Measurements from ENCODE around the gene C1orf21. TPM values are rescaled to one million over a fixed set of nuclear protein-coding genes. Genes with fewer than 3 reads are reported as not detected.

C1orf21 gene
- total and polyA plus RNA-seq, 2 donors (not counting 3 experiments of a cell fraction or from before 2014, with no cell fraction given) = 0.79 to 8.5 TPM

DNA sequence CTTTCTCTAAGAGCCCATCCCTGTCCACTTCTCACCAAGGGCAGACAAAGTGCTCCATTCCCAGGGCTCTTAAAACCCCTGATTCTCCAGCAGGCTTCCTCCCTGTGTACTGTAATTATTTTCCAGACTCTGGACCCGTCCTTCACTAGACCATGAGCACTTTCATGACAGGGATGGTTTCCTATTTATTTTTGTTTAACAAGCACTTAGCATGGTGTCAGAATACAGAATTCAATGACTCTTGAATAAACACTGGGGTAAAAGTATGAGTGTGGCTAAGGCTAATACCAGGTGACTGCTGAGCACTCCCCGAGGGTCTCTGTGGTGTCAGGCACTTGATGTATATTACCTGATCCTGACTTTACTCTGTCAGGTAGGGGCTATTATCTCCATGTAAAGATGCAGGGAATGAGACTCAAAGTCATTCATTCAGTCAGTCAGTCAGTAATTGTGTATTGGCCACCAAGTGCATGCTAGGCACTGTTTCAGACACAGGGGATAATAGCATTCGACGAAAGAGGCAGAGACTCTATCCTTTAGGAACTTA lies 47.2 kb downstream of the C1orf21 start:
- Histone ChIP-seq H3K36me3 (ENCODE audit: control insufficient read depth in 2 of 2, extremely low read depth in 1 of 2, insufficient read depth in 2 of 2, low read length in 2 of 2) (no peaks in the 10 kb centered on the region), H3K79me2 (ENCODE audit: control insufficient read depth, insufficient read depth, low read length) (no peaks in the 10 kb centered on the region), H3K4me1 (ENCODE audit: control insufficient read depth, extremely low read depth, insufficient read depth, low read length) (no peaks in the 10 kb centered on the region), H3K27ac (ENCODE audit: insufficient read depth, low read depth, low read length) (no peak overlapping the region), H3K9ac (replicated peaks; ENCODE audit: extremely low read depth, insufficient read depth, low read length) (no peak overlapping the region), H3K4me2 (ENCODE audit: insufficient read depth, low read length) (no peak overlapping the region), H3K4me3 (replicated peaks in 1 of 3; ENCODE audit: insufficient read depth in 1 of 3, low read depth in 1 of 3, low read length in 3 of 3) (no peak overlapping the region), H3K9me3 (replicated peaks; ENCODE audit: control insufficient read depth, insufficient read depth, low read length) (no peaks in the 10 kb centered on the region), H4K20me1 (replicated peaks; ENCODE audit: control insufficient read depth, extremely low read depth, insufficient read depth, low read length) (no peaks in the 10 kb centered on the region), H3K27me3 (ENCODE audit: control insufficient read depth in 2 of 2, insufficient read depth in 2 of 2, low read length in 2 of 2) (no peaks in the 10 kb centered on the region), H2AFZ (ENCODE audit: low read depth, low read length) (no peak overlapping the region), H3K9me1 (replicated peaks; ENCODE audit: control insufficient read depth, extremely low read depth, insufficient read depth, low read length) (no peaks in the 10 kb centered on the region)
- no peak for FAIRE-seq
- dilution Hi-C loops (cut with MboI; ENCODE audit: extremely low pct_ligation_motif_present, low sequenced_read_pairs) = no loop called here
- no peak for TF ChIP-seq POLR2AphosphoS5 (IDR thresholded peaks at IDR 0.05; ENCODE audit: insufficient read depth, low read depth, low read length)
- TF ChIP-seq MAX (IDR thresholded peaks at IDR 0.05; ENCODE audit: insufficient read depth, insufficient read length) = no peak
- TF ChIP-seq JUN (IDR thresholded peaks at IDR 0.05; ENCODE audit: borderline replicate concordance, insufficient read depth, insufficient read length, low read depth) = no peak
- no peak for TF ChIP-seq CTCF (IDR thresholded peaks at IDR 0.05; ENCODE audit: extremely low read depth in 1 of 2, insufficient read depth in 1 of 2, low read depth in 1 of 2, low read length in 2 of 2)
- TF ChIP-seq MYC (IDR thresholded peaks at IDR 0.05; ENCODE audit: low read depth, low read length) = no peak
- no peak for TF ChIP-seq GATA2 (IDR thresholded peaks at IDR 0.05; ENCODE audit: insufficient read depth, insufficient read length, low read depth, low read length)
- no peak for TF ChIP-seq FOS (IDR thresholded peaks at IDR 0.05; ENCODE audit: borderline replicate concordance, insufficient read depth, low read length)
- TF ChIP-seq EZH2 (IDR thresholded peaks at IDR 0.05; ENCODE audit: borderline replicate concordance, low read depth, low read length, severe bottlenecking) = no peak
- intact Hi-C loops (cut with micrococcal nuclease) = no loop called here
- no TSS peak for BruUV-seq (replicated peaks)
- ChIA-PET POLR2A (no interaction called here), CTCF (no interaction called here)
- DNase-seq (ENCODE audit: low read depth, low spot score) = no peak
